ENCODE data around the gene MCOLN3.
"Not testable (repeated sequence)": the region's sequence is repeated elsewhere in the genome, so short reads cannot be mapped to it uniquely, and the experiment has no call there.

The MCOLN3 gene

GRCh38 chr1:85027242-85027983, 20.9 kb downstream of the MCOLN3 start:
- H3K4me3 ChIP-seq (ENCODE audit: low read depth, low read length), result no peak overlapping the region
- DNase-seq (ENCODE audit: low read depth), result no peak
- TF ChIP-seq POLR2A (IDR thresholded peaks at IDR 0.05; ENCODE audit: extremely low read depth, insufficient read length) (no peak), MYC (IDR thresholded peaks at IDR 0.05; ENCODE audit: low read depth, low read length) (no peak), CTCF (IDR thresholded peaks at IDR 0.05; ENCODE audit: low read depth, low read length) (no peak), MAX (IDR thresholded peaks at IDR 0.05; ENCODE audit: low read depth, low read length) (no peak)

GRCh38 chr1:85025940-85026339, 22.4 kb downstream of the MCOLN3 start:
- TF ChIP-seq POLR2A (IDR thresholded peaks at IDR 0.05; ENCODE audit: extremely low read depth, insufficient read length), result no peak
- TF ChIP-seq MYC (IDR thresholded peaks at IDR 0.05; ENCODE audit: low read depth, low read length), result no peak
- H3K4me3 ChIP-seq (ENCODE audit: low read depth, low read length), result no peak overlapping the region
- DNase-seq (ENCODE audit: low read depth), result no peak

GRCh38 chr1:85024736-85025135, 23.6 kb downstream of the MCOLN3 start:
- TF ChIP-seq MAX (IDR thresholded peaks at IDR 0.05; ENCODE audit: low read depth, low read length), result no peak
- TF ChIP-seq CTCF (IDR thresholded peaks at IDR 0.05; ENCODE audit: low read depth, low read length), result no peak
- no peak for TF ChIP-seq MYC (IDR thresholded peaks at IDR 0.05; ENCODE audit: low read depth, low read length)
- TF ChIP-seq POLR2A (IDR thresholded peaks at IDR 0.05; ENCODE audit: extremely low read depth, insufficient read length), result no peak
- no peak for DNase-seq (ENCODE audit: low read depth)
- H3K4me3 ChIP-seq (ENCODE audit: low read depth, low read length), result no peak overlapping the region

- no peak for DNase-seq (ENCODE audit: low read depth)
- no peak overlapping the region for H3K4me3 ChIP-seq (ENCODE audit: low read depth, low read length)
- TF ChIP-seq MAX (IDR thresholded peaks at IDR 0.05; ENCODE audit: low read depth, low read length), result no peak
- TF ChIP-seq CTCF (IDR thresholded peaks at IDR 0.05; ENCODE audit: low read depth, low read length), result no peak
- TF ChIP-seq MYC (IDR thresholded peaks at IDR 0.05; ENCODE audit: low read depth, low read length), result no peak
- TF ChIP-seq POLR2A (IDR thresholded peaks at IDR 0.05; ENCODE audit: extremely low read depth, insufficient read length), result no peak
Observed at GRCh38 chr1:85022700-85023099, 25.6 kb downstream of the MCOLN3 start.

- TF ChIP-seq MAX (IDR thresholded peaks at IDR 0.05; ENCODE audit: low read depth, low read length), result no peak
- no peak for TF ChIP-seq CTCF (IDR thresholded peaks at IDR 0.05; ENCODE audit: low read depth, low read length)
- no peak for TF ChIP-seq POLR2A (IDR thresholded peaks at IDR 0.05; ENCODE audit: extremely low read depth, insufficient read length)
- TF ChIP-seq MYC (IDR thresholded peaks at IDR 0.05; ENCODE audit: low read depth, low read length), result no peak
- H3K4me3 ChIP-seq (ENCODE audit: low read depth, low read length), result no peak overlapping the region
- DNase-seq (ENCODE audit: low read depth), result no peak
Observed at GRCh38 chr1:85019994-85020393, 28.3 kb downstream of the MCOLN3 start.

- DNase-seq (ENCODE audit: low read depth), result no peak
- H3K4me3 ChIP-seq (ENCODE audit: low read depth, low read length), result no peak overlapping the region
- no peak for TF ChIP-seq MAX (IDR thresholded peaks at IDR 0.05; ENCODE audit: low read depth, low read length)
Observed at GRCh38 chr1:85015826-85016225, 32.5 kb downstream of the MCOLN3 start.

GRCh38 chr1:85005641-85006040, 42.7 kb downstream of the MCOLN3 start:
- DNase-seq (ENCODE audit: low read depth); H3K4me3 ChIP-seq (ENCODE audit: low read depth, low read length): not testable (repeated sequence)
